Stimulated activated CD8-positive, alpha-beta memory T cell treated with anti-CD3 and anti-CD28 coated beads, Interleukin-4, amount 100 ng/mL, for 48 hours (primary cell): ENCODE results near the gene ARL11.

ENCODE experiments used
- DNase-seq: peaks from one replicate; pipeline ENCODE4 v3.0.0-alpha.2; 2020

ARL11 gene

DNA sequence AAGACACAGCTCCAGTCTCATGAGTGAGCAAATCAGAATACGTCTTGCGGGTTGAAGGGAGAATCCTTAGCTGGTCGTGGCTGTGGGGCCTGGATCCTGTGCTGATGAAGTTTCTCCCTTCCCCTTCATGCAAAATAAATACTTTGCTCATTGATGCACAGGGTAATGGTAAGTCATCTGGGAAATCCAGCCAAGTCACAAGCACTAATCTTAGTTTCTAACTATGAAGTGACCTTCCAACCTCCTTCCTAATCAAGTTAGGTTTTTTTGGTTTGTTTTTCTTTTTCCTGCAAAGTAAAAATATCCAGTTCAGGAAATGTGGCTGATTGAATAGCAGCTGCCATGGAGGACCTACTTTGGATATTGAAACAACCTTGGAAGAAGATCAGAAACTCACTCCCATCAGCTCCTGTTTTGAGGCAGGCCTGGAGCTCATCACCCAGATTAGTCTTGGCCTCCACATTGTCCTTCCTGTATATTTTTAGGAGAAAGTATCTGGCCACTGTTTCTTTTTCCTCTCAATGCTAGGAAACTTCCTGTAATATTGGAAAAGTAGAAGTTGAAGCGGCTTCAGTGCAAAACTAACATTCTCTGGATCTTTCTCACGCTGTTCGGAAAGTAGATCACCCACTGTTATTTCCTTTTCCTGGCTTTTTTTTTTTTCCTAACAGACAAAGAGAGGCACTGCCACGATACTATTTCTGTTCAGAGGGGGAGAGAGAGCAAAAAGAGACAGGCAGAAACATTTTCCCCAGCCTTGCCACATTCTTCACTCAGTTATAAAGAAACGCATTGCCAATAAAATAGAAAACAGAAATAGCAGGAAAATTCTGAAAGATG, 12.3 kb upstream of the ARL11 start:
- DNase-seq = no peak

DNA sequence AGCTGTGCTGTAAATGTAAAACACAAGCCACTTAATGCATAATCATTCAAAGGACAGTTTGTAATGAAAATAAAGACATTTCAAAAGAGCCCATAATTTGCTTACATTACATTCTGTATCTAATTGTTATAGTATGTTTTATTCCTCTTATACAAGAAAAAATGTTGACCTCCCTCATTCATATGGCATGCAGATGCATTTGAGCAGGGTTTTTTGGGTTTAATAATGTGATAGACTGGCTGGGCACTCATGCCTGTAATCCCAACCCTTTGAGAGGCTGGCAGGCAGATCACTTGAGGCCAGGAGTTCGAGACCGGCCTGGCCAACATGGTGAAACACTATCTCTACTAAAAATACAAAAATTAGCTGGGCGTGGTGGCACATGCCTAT, 11.6 kb upstream of the ARL11 start:
- DNase-seq = no peak

DNA sequence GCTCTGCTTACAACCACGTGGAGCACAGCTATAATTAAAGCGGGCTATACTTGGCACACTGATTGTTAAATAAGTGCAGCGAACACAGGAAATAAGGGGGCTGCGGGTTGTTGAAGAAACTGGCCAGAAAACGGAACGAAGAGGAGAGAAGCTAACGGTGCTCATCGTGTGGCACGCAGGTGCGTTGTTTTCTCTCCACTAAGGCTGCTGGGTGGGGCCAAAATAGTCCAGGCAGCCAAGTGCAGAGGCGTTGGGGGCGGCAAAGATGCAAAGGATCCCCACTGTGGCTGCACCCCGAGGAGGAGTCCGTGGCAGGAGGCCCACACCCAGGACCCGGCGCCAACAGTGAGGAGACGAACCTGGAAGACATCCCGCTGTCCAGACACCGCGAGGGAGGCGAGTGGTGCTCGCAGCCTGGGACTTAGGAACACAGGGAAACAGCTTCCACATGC, 8.1 kb upstream of the ARL11 start:
- no peak for DNase-seq

DNA sequence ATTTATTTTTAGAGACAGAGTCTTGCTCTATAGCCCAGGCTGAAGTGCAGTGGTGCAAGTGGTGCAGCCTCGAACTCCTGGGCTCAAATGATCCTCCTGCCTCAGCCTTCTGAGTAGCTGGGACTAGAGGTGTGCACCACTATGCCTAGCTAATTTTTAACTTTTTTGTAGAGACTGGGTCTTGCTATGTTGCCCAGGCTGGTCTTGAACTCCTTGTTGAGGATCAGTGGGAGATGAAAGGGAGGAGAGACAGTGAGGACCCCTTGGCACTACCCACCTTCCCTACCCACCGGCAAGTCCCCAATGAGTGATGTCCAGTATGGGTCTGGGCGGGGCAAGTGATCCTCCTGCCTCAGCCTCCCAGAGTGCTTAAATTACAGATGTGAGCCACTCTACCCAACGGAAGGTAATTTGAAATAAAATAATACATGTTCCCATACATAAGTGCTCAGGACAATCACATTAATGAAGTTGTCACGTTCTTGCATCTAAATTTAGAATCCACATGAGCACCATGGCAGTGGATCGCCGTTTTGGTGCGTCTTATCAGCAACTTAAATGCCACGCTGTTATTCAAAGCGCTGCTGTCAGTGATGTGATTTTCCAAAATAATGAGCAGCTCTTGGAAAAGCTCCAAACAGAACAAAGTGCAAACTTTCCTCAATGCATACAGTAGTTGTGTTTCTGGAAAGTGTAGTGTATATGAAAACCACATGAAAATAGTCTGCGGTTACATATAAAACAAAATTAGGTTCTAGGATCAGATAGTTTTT, 5.9 kb upstream of the ARL11 start:
- DNase-seq = no peak

DNA sequence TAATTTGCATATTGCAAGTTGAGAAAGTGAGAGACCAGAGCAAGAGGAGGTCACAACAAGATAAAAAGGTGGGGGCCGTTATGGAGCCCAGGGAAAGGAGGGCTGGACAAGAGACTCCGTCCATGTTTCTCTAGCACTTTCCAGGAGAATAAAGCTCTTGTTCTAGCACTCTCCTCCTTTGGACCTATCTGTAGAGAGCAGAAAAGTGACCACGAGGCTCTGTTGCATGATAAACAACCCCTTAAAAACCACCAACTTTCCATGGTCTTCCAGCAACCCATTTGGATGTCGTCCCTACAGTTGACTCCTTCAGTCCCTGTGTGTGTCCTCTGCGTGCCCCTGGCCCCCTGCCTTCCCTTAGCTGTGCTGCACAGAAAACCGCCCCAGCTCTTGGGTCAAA, 4.1 kb upstream of the ARL11 start:
- no peak for DNase-seq

DNA sequence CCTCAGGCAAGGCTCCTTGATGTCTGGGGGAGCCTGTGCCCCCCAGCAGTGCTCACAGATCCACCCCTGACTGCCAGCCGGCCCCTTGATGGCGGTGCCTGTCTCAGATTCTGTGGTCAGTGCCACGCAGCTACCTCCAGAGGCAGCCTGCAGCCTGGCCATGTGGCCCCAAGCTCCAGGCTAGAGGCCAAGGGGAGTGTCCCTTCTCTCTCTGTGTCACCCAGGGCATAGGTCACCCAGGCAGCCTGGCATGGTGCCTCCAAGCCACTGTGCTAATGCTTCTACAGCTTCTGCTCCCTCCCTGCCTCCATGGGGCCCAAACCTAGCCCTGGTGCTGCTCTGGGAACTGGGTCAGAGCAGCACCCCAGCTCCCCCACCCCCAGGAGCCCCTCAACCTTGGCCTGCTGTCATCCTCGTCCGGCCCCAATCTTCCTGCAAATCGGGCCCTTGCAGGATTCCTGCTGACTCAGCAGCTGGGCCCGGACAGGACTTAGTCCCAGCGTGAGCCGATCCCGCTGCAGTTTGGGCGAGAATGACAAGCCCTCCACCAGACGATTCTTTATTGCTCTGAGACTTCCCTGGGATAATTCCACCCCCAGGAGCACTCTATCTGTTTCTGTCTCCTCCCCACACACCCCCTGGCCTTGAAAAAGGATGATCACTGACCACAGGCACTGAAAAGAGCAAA, 2.8 kb upstream of the ARL11 start:
- no peak for DNase-seq

DNA sequence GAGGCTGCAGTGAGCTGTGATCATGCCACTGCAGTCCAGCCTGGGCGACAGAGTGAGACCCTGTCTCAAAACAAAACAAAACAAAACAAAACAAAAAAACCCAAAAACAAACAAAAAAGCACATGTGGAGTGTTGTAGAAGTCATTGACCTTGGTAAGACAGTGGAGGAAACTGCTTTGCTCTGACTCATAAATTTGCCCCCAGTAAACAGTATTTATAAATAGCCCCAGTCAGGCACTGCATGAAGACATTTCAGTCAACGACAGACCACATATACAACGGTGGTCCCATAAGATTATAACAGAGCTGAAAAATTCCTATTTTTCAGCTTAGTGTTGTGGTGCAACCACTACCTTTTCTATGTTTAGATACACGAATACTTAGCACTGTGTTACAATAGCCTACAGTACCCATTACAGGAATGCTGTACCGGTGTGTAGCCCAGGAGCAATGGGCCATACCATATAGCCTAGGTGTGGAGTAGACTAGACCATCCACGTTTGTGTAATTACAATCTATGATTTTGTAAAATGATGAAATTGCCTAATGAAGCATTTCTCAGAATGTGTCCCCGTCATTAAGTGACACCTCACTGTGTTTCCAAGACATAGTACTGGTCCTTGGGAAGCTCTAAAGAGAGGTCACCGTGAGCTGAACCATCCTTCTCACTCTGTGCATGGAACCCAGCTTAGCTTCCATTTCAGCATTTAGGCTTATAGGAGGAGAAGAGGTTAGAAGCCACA, 1.1 kb downstream of the ARL11 start:
- no peak for DNase-seq

DNA sequence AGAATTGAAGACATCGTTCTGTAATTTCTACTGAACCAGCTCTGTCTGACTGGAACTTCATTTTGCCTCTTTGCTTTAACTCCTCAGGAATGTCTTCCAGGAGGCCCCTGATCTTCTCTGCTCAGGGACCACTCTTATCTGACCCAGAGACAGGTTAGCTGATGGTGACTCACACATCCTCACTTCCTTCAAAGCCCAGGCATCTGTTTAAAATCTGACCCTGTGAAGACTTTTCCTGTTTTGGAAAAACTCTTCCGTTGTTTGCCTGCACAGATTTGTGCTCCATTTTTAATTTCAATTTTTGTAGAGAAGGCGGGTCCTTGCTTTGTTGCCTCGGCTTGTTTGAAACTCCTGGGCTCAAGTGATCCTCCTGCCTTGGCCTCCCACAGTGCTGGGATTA, 1.6 kb downstream of the ARL11 start:
- DNase-seq = no peak

DNA sequence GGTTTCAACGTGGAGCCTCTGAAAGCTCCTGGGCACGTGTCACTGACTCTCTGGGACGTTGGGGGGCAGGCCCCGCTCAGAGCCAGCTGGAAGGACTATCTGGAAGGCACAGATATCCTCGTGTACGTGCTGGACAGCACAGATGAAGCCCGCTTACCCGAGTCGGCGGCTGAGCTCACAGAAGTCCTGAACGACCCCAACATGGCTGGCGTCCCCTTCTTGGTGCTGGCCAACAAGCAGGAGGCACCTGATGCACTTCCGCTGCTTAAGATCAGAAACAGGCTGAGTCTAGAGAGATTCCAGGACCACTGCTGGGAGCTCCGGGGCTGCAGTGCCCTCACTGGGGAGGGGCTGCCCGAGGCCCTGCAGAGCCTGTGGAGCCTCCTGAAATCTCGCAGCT, 2.3 kb downstream of the ARL11 start:
- DNase-seq = no peak

DNA sequence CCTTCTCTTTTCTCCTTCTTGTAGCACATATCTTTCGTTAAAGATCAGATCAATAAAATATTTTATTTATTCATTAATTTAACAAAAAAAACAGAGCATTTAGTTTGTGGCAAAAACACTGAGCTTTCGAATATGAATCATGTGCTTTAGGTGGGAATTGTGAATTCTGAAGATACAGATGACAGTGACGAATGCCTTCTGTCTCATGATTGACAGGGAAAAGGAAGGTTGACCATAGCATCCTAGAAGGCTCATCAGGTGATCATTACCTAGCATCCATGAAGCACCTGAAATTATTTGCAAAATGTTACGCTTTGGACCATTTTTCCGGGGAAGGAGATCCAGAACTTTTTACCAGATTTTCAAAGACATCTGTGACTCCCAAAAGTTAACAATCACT, 3.8 kb downstream of the ARL11 start:
- no peak for DNase-seq

DNA sequence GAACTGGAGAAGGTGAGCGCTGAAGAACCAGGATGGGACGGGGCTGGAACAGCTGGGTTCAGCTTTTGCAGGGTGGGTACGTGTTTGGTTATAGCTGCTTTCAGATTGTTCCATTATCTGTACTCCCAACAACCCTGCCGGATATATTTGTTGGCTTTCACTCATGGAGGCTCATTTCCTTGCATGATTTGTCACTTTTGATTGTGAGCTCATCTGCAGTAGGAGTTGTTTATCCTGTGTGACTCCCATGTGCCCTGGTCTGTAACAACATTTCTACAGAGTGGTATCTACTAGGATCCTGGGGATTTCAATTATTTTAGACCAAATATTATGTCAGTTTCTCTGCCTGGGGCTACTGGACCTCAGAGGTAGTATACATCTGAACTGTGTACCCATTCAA, 5.4 kb downstream of the ARL11 start:
- no peak for DNase-seq

DNA sequence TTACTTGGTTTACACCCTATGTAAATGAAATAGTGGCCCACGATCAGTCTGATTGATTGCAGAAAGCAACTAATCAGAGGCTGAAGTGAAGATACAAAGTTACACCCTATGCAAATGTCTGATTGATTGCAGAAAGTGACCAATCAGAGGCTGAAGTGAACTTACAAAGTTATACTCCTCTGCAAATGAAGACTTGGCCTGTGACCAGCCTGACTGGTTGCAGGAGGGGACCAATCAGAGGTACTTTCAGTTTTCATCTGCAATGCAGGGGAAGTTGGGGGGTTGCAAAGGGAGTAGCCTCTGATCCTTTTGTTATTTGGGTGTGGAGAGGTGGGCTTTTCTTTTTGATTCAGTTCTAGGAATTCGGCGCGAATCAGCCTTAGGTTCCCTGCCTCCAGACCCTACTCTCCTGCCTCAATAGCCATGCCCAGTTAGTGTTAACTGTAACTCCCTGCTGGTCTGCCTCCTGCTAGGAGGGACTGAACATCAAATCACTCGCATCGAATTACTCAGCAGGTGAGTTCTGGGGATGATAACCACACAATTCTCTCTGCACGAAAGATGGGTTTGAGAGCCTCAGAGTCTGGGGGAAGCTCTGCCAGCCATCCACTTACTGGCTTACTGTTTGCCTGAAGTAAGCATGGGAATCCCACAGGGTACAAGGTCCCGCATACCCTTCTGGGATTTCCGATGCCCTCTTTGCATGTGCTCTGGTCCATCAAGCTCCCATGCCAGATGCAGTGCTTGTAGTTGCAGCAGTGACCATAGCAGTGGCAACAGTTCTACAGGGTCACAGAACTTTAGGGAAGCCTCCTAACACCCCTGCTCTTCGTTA, 7.5 kb downstream of the ARL11 start:
- peak; percentile 29 for DNase-seq

DNA sequence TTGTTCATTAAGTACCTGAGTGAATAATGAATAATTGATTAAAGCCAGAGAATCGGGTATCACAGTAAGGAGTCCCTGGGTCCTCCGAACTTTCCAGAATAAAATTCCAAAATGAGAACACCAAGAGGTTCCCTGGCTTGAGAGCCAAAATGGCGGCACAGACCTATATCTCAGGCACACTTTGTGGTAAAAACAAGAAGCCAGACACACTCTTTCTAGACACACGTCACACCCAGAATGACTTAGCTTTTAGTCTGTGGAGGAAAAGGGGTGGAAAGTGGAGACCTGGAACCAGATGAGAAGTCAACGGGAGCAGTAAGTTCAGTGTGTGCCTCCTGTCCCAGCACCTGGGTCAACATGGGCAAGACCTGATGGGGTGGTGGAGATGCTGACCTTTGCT, 8.4 kb downstream of the ARL11 start:
- DNase-seq = no peak

DNA sequence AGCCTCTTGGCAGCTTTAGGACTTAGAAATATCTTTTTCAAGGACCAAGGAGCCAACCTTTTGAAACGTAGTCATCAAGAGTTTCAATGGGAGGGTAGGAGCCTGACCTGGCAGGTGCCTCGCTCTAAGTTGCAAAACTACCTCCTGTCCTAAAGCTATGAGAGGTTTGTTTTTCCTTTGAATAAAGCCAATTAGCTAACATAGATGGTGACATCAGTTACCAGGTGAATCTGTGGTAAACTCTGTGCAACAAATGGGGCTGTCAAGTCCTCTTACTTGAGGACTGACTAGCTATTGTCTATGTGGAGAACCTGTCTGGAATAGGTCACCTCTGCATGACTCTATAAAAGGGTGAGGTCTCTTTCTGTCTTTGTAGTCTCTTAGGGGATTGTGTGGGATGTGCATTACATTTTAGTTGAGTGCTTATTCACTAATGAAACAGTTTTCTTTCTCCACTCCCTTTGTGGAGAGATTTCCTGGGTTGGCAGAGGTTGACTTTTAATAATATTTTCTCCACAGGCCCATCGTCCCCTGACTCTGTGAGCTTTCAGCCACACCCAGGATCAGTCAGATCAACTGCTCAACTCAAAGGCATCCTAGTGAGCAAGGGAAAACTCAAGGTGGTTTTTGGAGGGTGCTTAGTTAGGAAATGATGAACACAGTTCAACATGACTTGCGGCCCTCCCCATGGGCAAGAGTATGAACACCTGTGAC, 9.9 kb downstream of the ARL11 start:
- no peak for DNase-seq

DNA sequence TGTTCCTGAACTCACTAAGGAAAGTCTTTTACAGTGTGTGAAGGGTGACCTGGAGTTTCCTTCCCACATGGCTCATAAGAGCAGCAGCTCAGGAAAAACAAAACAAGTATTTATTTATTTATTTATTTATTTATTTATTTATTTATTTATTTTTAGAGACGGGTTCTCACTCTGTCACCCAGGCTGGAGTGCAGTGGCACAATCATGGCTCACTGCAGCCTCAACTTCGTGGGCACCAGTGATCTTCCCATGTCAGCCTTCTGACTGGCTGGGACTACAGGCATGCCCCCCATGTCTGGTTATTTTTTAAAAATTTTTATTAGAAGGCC, 10.4 kb downstream of the ARL11 start:
- DNase-seq = no peak

DNA sequence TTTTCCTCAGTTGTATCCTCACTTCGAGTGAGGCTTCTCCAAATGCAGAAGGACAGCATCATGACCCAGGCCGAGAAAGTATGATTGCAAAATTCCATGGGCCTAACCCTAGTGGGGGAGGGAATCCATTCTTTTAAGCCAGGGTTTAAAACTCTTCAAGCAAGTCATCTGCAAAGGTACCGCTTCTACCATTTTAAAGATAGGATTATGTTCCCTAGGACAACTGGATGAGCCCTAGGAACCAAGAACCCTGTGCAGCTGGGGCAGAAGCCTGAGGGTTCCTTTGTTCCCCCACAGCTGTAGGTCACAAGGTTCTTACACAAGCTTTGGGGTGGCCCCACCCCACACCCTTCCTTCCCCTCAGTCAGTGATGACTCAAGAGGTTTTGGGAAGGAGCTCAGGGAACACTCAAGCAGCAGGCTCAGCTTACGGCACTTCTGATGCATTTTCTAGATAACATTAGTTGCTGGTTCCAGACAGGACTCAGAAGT, 13.5 kb downstream of the ARL11 start:
- DNase-seq = no peak

DNA sequence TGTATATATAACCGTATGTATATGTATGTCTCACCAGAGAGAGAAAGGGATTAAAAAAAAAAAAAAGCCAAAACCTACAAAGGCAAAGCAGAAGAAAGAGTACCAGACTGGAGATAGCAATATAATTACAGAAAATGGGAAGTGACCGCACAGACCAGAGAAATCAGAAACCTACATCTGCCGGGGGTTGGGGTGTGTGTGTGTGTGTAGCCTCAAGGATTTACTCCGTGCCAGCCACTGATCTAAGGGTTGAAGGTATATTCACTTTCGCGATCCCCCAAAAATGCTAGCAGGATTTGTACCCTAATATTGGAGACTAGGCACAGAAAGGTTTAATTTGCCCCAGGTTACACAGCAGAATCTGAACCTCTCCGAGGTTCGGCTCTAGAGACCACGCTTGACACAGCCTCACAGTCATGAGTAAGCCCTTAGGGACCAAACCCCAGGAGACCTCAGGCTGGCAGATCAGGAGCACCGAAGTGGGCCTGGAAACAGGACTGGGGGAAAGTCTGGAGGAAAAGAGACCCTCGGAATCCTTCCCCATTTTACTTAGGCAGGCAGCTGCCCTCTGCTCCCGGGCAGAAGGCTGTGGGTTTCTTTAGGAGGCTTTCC, 14.8 kb downstream of the ARL11 start:
- DNase-seq = no peak

DNA sequence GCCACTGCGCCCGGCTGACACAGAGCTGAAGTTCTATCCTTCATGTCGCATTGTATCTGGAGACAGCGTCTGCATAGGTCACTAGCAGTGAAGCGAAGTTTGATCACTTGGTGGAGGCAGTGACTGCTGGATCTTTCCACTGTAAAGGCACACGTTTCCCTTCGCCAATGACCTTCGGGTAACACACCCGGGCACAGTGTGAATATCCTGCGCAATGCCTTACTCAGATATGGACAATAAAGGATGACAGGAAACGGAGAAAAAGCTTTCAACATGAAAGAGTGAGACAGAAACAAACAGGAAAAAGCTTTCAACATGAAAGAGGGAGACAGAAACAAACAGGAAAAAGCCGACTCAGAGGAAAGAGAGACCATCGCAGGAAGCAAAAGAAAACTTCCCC, 17.1 kb downstream of the ARL11 start:
- no peak for DNase-seq

DNA sequence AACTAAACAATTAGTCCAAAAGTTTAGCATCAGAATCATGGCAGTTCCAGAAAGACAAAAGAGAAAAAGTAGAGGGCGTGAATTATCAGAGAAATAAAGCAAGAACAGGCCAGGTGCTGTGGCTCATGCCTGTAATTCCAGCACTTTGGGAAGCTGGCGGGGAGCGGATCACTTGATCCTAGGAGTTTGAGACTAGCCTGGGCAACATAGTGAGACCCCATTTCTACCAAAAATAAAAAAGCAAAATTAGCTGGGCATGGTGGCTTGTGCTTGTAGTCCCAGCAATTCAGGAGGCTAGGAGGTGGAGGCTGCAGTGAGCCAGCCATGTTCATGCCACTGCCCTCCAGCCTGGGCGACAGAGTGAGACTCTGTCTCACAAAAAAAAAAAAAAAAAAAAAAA, 18.4 kb downstream of the ARL11 start:
- DNase-seq = no peak

DNA sequence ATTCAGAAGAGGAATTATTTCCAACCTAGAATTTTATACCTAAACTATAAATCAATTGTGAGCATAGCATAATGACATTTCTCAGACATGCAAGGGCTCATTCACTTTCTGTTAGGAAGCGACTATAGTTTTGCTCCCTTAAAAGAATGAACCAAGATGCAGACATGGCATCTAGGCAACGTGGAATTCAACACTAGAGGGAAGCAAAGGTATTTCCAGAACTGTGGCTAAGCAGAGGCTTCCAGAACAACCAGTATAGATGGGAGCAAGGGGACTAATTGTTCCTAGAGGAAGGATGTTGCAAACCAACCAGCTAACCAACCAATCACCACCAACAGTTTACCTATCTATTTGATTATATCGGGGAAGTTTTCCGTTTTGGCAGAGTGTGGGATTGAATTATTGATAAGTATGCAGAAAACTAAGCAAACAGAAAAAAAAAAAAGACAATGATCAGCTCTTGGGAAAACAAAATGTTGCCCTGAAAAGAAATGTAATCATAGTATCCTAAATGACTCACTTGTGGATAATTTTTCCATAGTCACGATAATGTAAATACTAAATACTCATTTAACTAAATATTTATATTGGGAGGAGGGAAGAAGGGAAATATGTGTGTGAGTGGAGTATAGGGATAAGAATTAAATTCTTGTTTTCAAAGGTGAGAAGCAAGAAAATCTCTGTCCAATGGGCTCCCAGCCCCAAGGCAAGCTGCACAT, 21.1 kb downstream of the ARL11 start:
- no peak for DNase-seq
